H1 (cell line): Measurements from ENCODE around the gene SLC39A8. TPM values are rescaled to one million over a fixed set of nuclear protein-coding genes. Genes with fewer than 3 reads are reported as not detected.

ENCODE experiments used
- CTCF ChIA-PET: fragments of 300-600 bp; sonication (Branson Sonifier 250); formaldehyde crosslinking; loops from one replicate; lab custom pipeline; 2021; ENCODE audit not compliant: partially characterized antibody; lab: Charles Lee
- POLR2A ChIA-PET: fragments of 300-600 bp; sonication (Branson Sonifier 250); formaldehyde crosslinking; loops from one replicate; lab custom pipeline; 2021; ENCODE audit warnings: inconsistent platforms; ENCODE audit not compliant: partially characterized antibody; lab: Charles Lee
- DNase-seq, 2 experiments: peaks; one replicate each; pipeline versions ENCODE4 v3.0.0 to v3.0.0-alpha.2; 2010 to 2022; ENCODE audit warnings: low spot score in 2 of 2, low read depth in 1 of 2, mixed read lengths in 1 of 2
- FAIRE-seq: peaks from 2 replicates; lab custom pipeline; 2011; peaks lifted over from hg19 to GRCh38; lab: Jason Lieb, UNC
- H2AFZ ChIP-seq: 2 replicates; pipeline ENCODE4 v1.8.1; 2012; ENCODE audit warnings: low read length, inconsistent platforms
- H2AK5ac ChIP-seq: 2 replicates; pipeline ENCODE4 v1.6.1; 2013; ENCODE audit warnings: low read depth, low read length
- H2BK120ac ChIP-seq: replicated peaks from 2 replicates; pipeline ENCODE3; 2013; ENCODE audit warnings: low read depth, low read length, inconsistent platforms
- H2BK12ac ChIP-seq: 2 replicates; pipeline ENCODE4 v1.6.1; 2013; ENCODE audit warnings: low read depth, low read length
- H2BK15ac ChIP-seq: 2 replicates; pipeline ENCODE4 v1.6.1; 2013; ENCODE audit warnings: low read length
- H2BK20ac ChIP-seq: 2 replicates; pipeline ENCODE4 v1.6.1; 2013; ENCODE audit warnings: low read length
- H2BK5ac ChIP-seq: 2 replicates; pipeline ENCODE4 v1.6.1; 2013; ENCODE audit warnings: low read depth, low read length
- H3K14ac ChIP-seq: 2 replicates; pipeline ENCODE4 v1.6.1; 2013; ENCODE audit warnings: inconsistent platforms; ENCODE audit not compliant: insufficient read length
- H3K18ac ChIP-seq: 2 replicates; pipeline ENCODE4 v1.6.1; 2013; ENCODE audit warnings: low read length; ENCODE audit errors: extremely low read depth
- H3K23ac ChIP-seq: 2 replicates; pipeline ENCODE4 v1.6.1; 2013; ENCODE audit warnings: inconsistent platforms; ENCODE audit not compliant: insufficient read length
- H3K23me2 ChIP-seq: 2 replicates; pipeline ENCODE4 v1.6.1; 2013; ENCODE audit warnings: low read depth, low read length
- H3K27ac ChIP-seq: 2 replicates; pipeline ENCODE4 v1.6.1; 2011; ENCODE audit warnings: low read depth, low read length, inconsistent platforms
- H3K27me3 ChIP-seq, 4 experiments: replicated peaks in 1 of 4; 1 replicate in 1 of 4; 2 replicates in 3 of 4; pipeline versions ENCODE4 v1.6.1 to v1.8.1; 2011 to 2013; ENCODE audit warnings: low read length in 3 of 4, mild to moderate bottlenecking in 3 of 4, inconsistent platforms in 2 of 4, mixed read lengths in 2 of 4, moderate library complexity in 1 of 4; ENCODE audit not compliant: control insufficient read depth in 3 of 4, insufficient read depth in 3 of 4; ENCODE audit errors: extremely low read depth in 1 of 4
- H3K36me3 ChIP-seq, 4 experiments: 2 replicates each; pipeline versions ENCODE4 v1.6.1 to v1.8.1; 2011 to 2013; ENCODE audit warnings: mild to moderate bottlenecking in 4 of 4, low read length in 3 of 4, moderate library complexity in 2 of 4, control low read depth in 1 of 4, inconsistent platforms in 1 of 4; ENCODE audit not compliant: insufficient read depth in 4 of 4, control insufficient read depth in 2 of 4
- H3K4ac ChIP-seq: replicated peaks from 2 replicates; pipeline ENCODE3; 2013; ENCODE audit warnings: low read length, low read depth, mixed read lengths, inconsistent platforms; ENCODE audit not compliant: insufficient read length
- H3K4me1 ChIP-seq, 4 experiments: replicated peaks in 1 of 4; 1 replicate in 1 of 4; 2 replicates in 3 of 4; pipeline versions ENCODE4 v1.6.1 to v1.8.1; 2011 to 2013; ENCODE audit warnings: low read length in 3 of 4, inconsistent platforms in 2 of 4, mixed read lengths in 1 of 4; ENCODE audit not compliant: insufficient read depth in 4 of 4, control insufficient read depth in 3 of 4
- H3K4me2 ChIP-seq, 2 experiments: 2 replicates each; pipeline versions ENCODE4 v1.6.1 to v1.8.1; 2011 to 2013; ENCODE audit warnings: low read depth in 2 of 2, low read length in 2 of 2, control low read depth in 1 of 2, inconsistent platforms in 1 of 2, mild to moderate bottlenecking in 1 of 2; ENCODE audit not compliant: insufficient read depth in 1 of 2
- H3K4me3 ChIP-seq, 4 experiments: fragments of 200-600, 300-600 bp in 1 of 4; sonication (generic), shearing (Covaris generic), sonication (Bioruptor Twin) in 1 of 4; 2 replicates each; pipeline versions ENCODE4 v1.5.1 to v1.8.1; 2011 to 2016; ENCODE audit warnings: low read length in 4 of 4, low read depth in 3 of 4, control low read depth in 2 of 4, inconsistent platforms in 2 of 4, mild to moderate bottlenecking in 2 of 4, mixed read lengths in 1 of 4, moderate library complexity in 1 of 4; ENCODE audit not compliant: insufficient read depth in 2 of 4; ENCODE audit errors: extremely low read depth in 1 of 4
- H3K56ac ChIP-seq: replicated peaks from 2 replicates; pipeline ENCODE3; 2013; ENCODE audit warnings: low read depth, mild to moderate bottlenecking, mixed read lengths, low read length, inconsistent platforms; ENCODE audit not compliant: insufficient read length
- H3K79me1 ChIP-seq: 2 replicates; pipeline ENCODE4 v1.6.1; 2013; ENCODE audit warnings: low read depth, low read length, control low read depth
- H3K79me2 ChIP-seq, 2 experiments: 2 replicates each; pipeline versions ENCODE4 v1.6.1 to v1.8.1; 2012 to 2013; ENCODE audit warnings: low read length in 2 of 2, mild to moderate bottlenecking in 2 of 2, inconsistent platforms in 1 of 2; ENCODE audit not compliant: insufficient read depth in 2 of 2, control insufficient read depth in 1 of 2
- H3K9ac ChIP-seq, 4 experiments: replicated peaks in 1 of 4; 1 replicate in 1 of 4; 2 replicates in 3 of 4; pipeline versions ENCODE4 v1.6.1 to v1.8.1; 2011 to 2013; ENCODE audit warnings: low read depth in 3 of 4, low read length in 3 of 4, control low read depth in 2 of 4, mild to moderate bottlenecking in 2 of 4, moderate library complexity in 2 of 4, inconsistent platforms in 1 of 4; ENCODE audit errors: extremely low read depth in 1 of 4
- H3K9me3 ChIP-seq, 2 experiments: 2 replicates each; pipeline versions ENCODE4 v1.6.1 to v1.8.1; 2012 to 2013; ENCODE audit warnings: mild to moderate bottlenecking in 2 of 2, moderate library complexity in 2 of 2, control low read depth in 1 of 2, inconsistent platforms in 1 of 2, low read depth in 1 of 2, low read length in 1 of 2, mixed read lengths in 1 of 2; ENCODE audit not compliant: insufficient read depth in 2 of 2
- H4K20me1 ChIP-seq, 2 experiments: replicated peaks in 1 of 2; 2 replicates each; pipeline versions ENCODE3 to v1.8.1; 2011 to 2013; ENCODE audit warnings: inconsistent platforms in 2 of 2, low read length in 2 of 2, mild to moderate bottlenecking in 1 of 2; ENCODE audit not compliant: insufficient read depth in 2 of 2, control insufficient read depth in 1 of 2
- H4K5ac ChIP-seq: 2 replicates; pipeline ENCODE4 v1.6.1; 2013; ENCODE audit warnings: low read length, low read depth, mixed read lengths, inconsistent platforms; ENCODE audit not compliant: insufficient read length
- H4K8ac ChIP-seq: 2 replicates; pipeline ENCODE4 v1.8.0; 2013; ENCODE audit warnings: mild to moderate bottlenecking, moderate library complexity, low read length, inconsistent platforms; ENCODE audit not compliant: insufficient read depth; ENCODE audit errors: extremely low read depth
- H4K91ac ChIP-seq: replicated peaks from 2 replicates; pipeline ENCODE3; 2013; ENCODE audit warnings: low read length, mixed read lengths, inconsistent platforms; ENCODE audit not compliant: insufficient read length
- HDAC6 ChIP-seq: IDR thresholded peaks from one replicate; pipeline ENCODE4 v1.7.1; 2012; ENCODE audit warnings: low read depth, mild to moderate bottlenecking, inconsistent platforms, low read length, moderate library complexity
- whole genome bisulfite sequencing, 2 experiments: shearing (Covaris generic) in 1 of 2; methylation state at CpG; one replicate each; pipeline versions ENCODE4 v1.1.6 to v1.1.7; 2013 to 2015; ENCODE audit warnings: low lambda C conversion rate in 2 of 2, mixed read lengths in 2 of 2, inconsistent platforms in 1 of 2, low coverage in 1 of 2, missing lambda C conversion rate in 1 of 2; ENCODE audit not compliant: insufficient replicate concordance in 2 of 2, insufficient coverage in 1 of 2, insufficient read length in 1 of 2; ENCODE audit errors: extremely low coverage in 1 of 2, missing lambda C conversion rate in 1 of 2; 5-methylcytosine and 5-hydroxymethylcytosine counted together
- polyA plus RNA-seq, 7 experiments: library from polyadenylated mRNA; depleted of rRNA in 3 of 7; stranded (reverse) in 5 of 7; unstranded in 2 of 7; fragments of >200 nt in 5 of 7; fragments of 200-250 nt in 2 of 7; gene quantifications; 1 replicate in 5 of 7; 2 replicates in 1 of 7; 4 replicates in 1 of 7; pipeline versions ENCODE4 v1.2.1 to v1.2.3, GENCODE V29; 2011 to 2013; ENCODE audit warnings: missing spikeins in 2 of 7, mixed read lengths in 2 of 7
- total RNA-seq: library from RNA; stranded (reverse); fragmentation: NEBNext Ultra II Directional; extraction: Animal tissue kit (Norgen Biotek cat#: 25700); gene quantifications from 2 replicates; pipeline ENCODE4 v1.2.1, GENCODE V29; 2021

SLC39A8 gene
- total and polyA plus RNA-seq, 2 of the 8 experiments (the other 6 are each of a cell fraction or from before 2014, with no cell fraction given): 6.4 to 38.7 TPM

GRCh38 chr4:102326951-102327350, 18.3 kb downstream of the SLC39A8 start:
- Histone ChIP-seq H4K8ac (no peak overlapping the region), H3K27ac (no peak overlapping the region), H3K23ac (no peak overlapping the region), H3K4ac (no peak overlapping the region), H3K36me3 (no peaks in the 10 kb centered on the region), H3K4me3 (no peak overlapping the region), H3K18ac (no peak overlapping the region; the same call in 1 of the 2 replicates), H3K27me3 (no peaks in the 10 kb centered on the region), H4K5ac (no peak overlapping the region), H2BK12ac (no peak overlapping the region), H4K20me1 (no peaks in the 10 kb centered on the region), H3K79me1 (no peaks in the 10 kb centered on the region), H3K14ac (no peak overlapping the region), H2AK5ac (no peak overlapping the region), H2AFZ (no peak overlapping the region), H3K9me3 (no peaks in the 10 kb centered on the region), H2BK120ac (no peak overlapping the region), H3K4me1 (peaks cover 0 to 15% (median 3%) of the 10 kb centered on the region in 4 experiments; a peak in 5 of 7 replicates), H2BK15ac (no peak overlapping the region), H3K56ac (no peak overlapping the region), H3K23me2 (no peaks in the 10 kb centered on the region), H3K79me2 (no peaks in the 10 kb centered on the region; a peak in 1 of 4 replicates), H3K4me2 (no peak overlapping the region), H2BK20ac (no peak overlapping the region), H4K91ac (no peak overlapping the region), H2BK5ac (no peak overlapping the region), H3K9ac (no peak overlapping the region)
- ChIA-PET CTCF (no interaction called here), POLR2A (no interaction called here)
- no peak for TF ChIP-seq HDAC6
- DNase-seq (no peak), FAIRE-seq (no peak)
- WGBS, 2 experiments: 88% methylated on average over 3 of the region's 3 CpGs; no CpG with 5 or more reads in 1 of the 2 experiments
